ENCODE results near the gene SLC38A9. TPM values are rescaled to one million over a fixed set of nuclear protein-coding genes. Genes with fewer than 3 reads are reported as not detected.
"Not testable (repeated sequence)": the region's sequence is repeated elsewhere in the genome, so short reads cannot be mapped to it uniquely, and the experiment has no call there.

Gene SLC38A9
- total RNA-seq = 22.9 and 25.7 TPM in 2 replicates

GRCh38 chr5:55712023-55712859 is at the start of gene SLC38A9:
SLC38A9 (minus strand) TSS chr5:55712324; CDS start chr5:55697958, 14,366 bp downstream.
- intact Hi-C loops (cut with micrococcal nuclease) = loop anchor here (1.0 to 5.0 kb wide), 8 partner anchors 50 to 1460 kb away; partner anchors contain the start of genes CDC20B and GPBP1
- Mint-ChIP-seq H3K4me3 (peak within 1 kb of the TSS; percentile 99), H3K9me3 (peaks cover 7% of the 10 kb centered on the region), H3K27ac (peak within 1 kb of the TSS; percentile 91), H3K27me3 (ENCODE audit: insufficient read depth) (no peaks in the 10 kb centered on the region), H3K4me1 (ENCODE audit: low read depth) (peaks cover 39% of the 10 kb centered on the region), H3K36me3 (ENCODE audit: low read depth) (peaks cover 20% of the 10 kb centered on the region)
- peak; percentile 89 for DNase-seq (ENCODE audit: low spot score)

GRCh38 chr5:55761721-55762120 is 49.6 kb upstream of the SLC38A9 start:
- not testable (repeated sequence) for H3K36me3 Mint-ChIP-seq (ENCODE audit: low read depth); H3K27ac Mint-ChIP-seq; H3K9me3 Mint-ChIP-seq; H3K4me3 Mint-ChIP-seq; H3K27me3 Mint-ChIP-seq (ENCODE audit: insufficient read depth); DNase-seq (ENCODE audit: low spot score)
- intact Hi-C loops (cut with micrococcal nuclease) = loop anchor here (2.0 to 5.0 kb wide), 3 partner anchors 15 to 566 kb away; partner anchors contain the start of gene SLC38A9
- peaks cover 49% of the 10 kb centered on the region for H3K4me1 Mint-ChIP-seq (ENCODE audit: low read depth)

- Mint-ChIP-seq H3K4me3 (peak overlapping the region; percentile 9), H3K9me3 (peaks cover 4% of the 10 kb centered on the region), H3K27ac (peak overlapping the region; percentile 52), H3K4me1 (ENCODE audit: low read depth) (peaks cover 30% of the 10 kb centered on the region), H3K36me3 (ENCODE audit: low read depth) (peaks cover 5% of the 10 kb centered on the region), H3K27me3 (ENCODE audit: insufficient read depth) (peaks cover 3% of the 10 kb centered on the region)
- intact Hi-C loops (cut with micrococcal nuclease) = loop anchor here (2.0 kb wide), 1 partner anchor 110 kb away; no protein-coding TSS in a partner anchor
- DNase-seq (ENCODE audit: low spot score) = no peak
Observed at GRCh38 chr5:55758714-55759113, 46.6 kb upstream of the SLC38A9 start.

GRCh38 chr5:55758231-55758630 is 46.1 kb upstream of the SLC38A9 start:
- peaks cover 3% of the 10 kb centered on the region for H3K27me3 Mint-ChIP-seq (ENCODE audit: insufficient read depth)
- peaks cover 25% of the 10 kb centered on the region for H3K4me1 Mint-ChIP-seq (ENCODE audit: low read depth)
- intact Hi-C loops (cut with micrococcal nuclease) = loop anchor here (2.0 kb wide), 1 partner anchor 111 kb away; no protein-coding TSS in a partner anchor
- no peak overlapping the region for H3K27ac Mint-ChIP-seq
- peak overlapping the region; percentile 9 for H3K4me3 Mint-ChIP-seq
- peaks cover 5% of the 10 kb centered on the region for H3K36me3 Mint-ChIP-seq (ENCODE audit: low read depth)
- DNase-seq (ENCODE audit: low spot score) = no peak
- peaks cover 4% of the 10 kb centered on the region for H3K9me3 Mint-ChIP-seq

- peaks cover 2% of the 10 kb centered on the region for H3K27me3 Mint-ChIP-seq (ENCODE audit: insufficient read depth)
- no peak for DNase-seq (ENCODE audit: low spot score)
- no peak overlapping the region for H3K27ac Mint-ChIP-seq
- H3K36me3 Mint-ChIP-seq (ENCODE audit: low read depth) = peaks cover 2% of the 10 kb centered on the region
- peaks cover 12% of the 10 kb centered on the region for H3K4me1 Mint-ChIP-seq (ENCODE audit: low read depth)
- no peak overlapping the region for H3K4me3 Mint-ChIP-seq
- intact Hi-C loops (cut with micrococcal nuclease) = no loop called here
- H3K9me3 Mint-ChIP-seq = peaks cover 1% of the 10 kb centered on the region
Observed at GRCh38 chr5:55750499-55750898, 38.4 kb upstream of the SLC38A9 start.

GRCh38 chr5:55750063-55750462 is 37.9 kb upstream of the SLC38A9 start:
- no peak for DNase-seq (ENCODE audit: low spot score)
- H3K36me3 Mint-ChIP-seq (ENCODE audit: low read depth) = peaks cover 2% of the 10 kb centered on the region
- no peaks in the 10 kb centered on the region for H3K9me3 Mint-ChIP-seq
- peaks cover 12% of the 10 kb centered on the region for H3K4me1 Mint-ChIP-seq (ENCODE audit: low read depth)
- no peak overlapping the region for H3K27ac Mint-ChIP-seq
- intact Hi-C loops (cut with micrococcal nuclease) = no loop called here
- H3K4me3 Mint-ChIP-seq = no peak overlapping the region
- H3K27me3 Mint-ChIP-seq (ENCODE audit: insufficient read depth) = peaks cover 2% of the 10 kb centered on the region

- H3K36me3 Mint-ChIP-seq (ENCODE audit: low read depth) = peaks cover 2% of the 10 kb centered on the region
- H3K27ac Mint-ChIP-seq = no peak overlapping the region
- peaks cover 2% of the 10 kb centered on the region for H3K27me3 Mint-ChIP-seq (ENCODE audit: insufficient read depth)
- intact Hi-C loops (cut with micrococcal nuclease) = no loop called here
- DNase-seq (ENCODE audit: low spot score) = no peak
- no peaks in the 10 kb centered on the region for H3K9me3 Mint-ChIP-seq
- H3K4me3 Mint-ChIP-seq = no peak overlapping the region
- H3K4me1 Mint-ChIP-seq (ENCODE audit: low read depth) = peaks cover 12% of the 10 kb centered on the region
Observed at GRCh38 chr5:55749387-55749786, 37.3 kb upstream of the SLC38A9 start.

- Mint-ChIP-seq H3K4me1 (ENCODE audit: low read depth) (peaks cover 12% of the 10 kb centered on the region), H3K9me3 (no peaks in the 10 kb centered on the region), H3K4me3 (no peak overlapping the region), H3K27me3 (ENCODE audit: insufficient read depth) (peaks cover 2% of the 10 kb centered on the region), H3K27ac (no peak overlapping the region), H3K36me3 (ENCODE audit: low read depth) (peaks cover 2% of the 10 kb centered on the region)
- DNase-seq (ENCODE audit: low spot score) = no peak
- intact Hi-C loops (cut with micrococcal nuclease) = no loop called here
Observed at GRCh38 chr5:55747778-55748318, 35.7 kb upstream of the SLC38A9 start.

GRCh38 chr5:55742778-55743177 is 30.7 kb upstream of the SLC38A9 start:
- Mint-ChIP-seq H3K27me3 (ENCODE audit: insufficient read depth) (no peaks in the 10 kb centered on the region), H3K9me3 (no peaks in the 10 kb centered on the region), H3K27ac (no peak overlapping the region), H3K4me3 (no peak overlapping the region), H3K36me3 (ENCODE audit: low read depth) (peaks cover 3% of the 10 kb centered on the region), H3K4me1 (ENCODE audit: low read depth) (peaks cover 5% of the 10 kb centered on the region)
- intact Hi-C loops (cut with micrococcal nuclease) = no loop called here
- DNase-seq (ENCODE audit: low spot score) = no peak

GRCh38 chr5:55737793-55738192 is 25.7 kb upstream of the SLC38A9 start, which contains the start of gene DDX4:
DDX4 (plus strand) TSS chr5:55738061; CDS start chr5:55738964, 903 bp downstream.
- intact Hi-C loops (cut with micrococcal nuclease) = no loop called here
- no peak for DNase-seq (ENCODE audit: low spot score)

GRCh38 chr5:55734658-55735057 is 22.5 kb upstream of the SLC38A9 start:
- H3K4me1 Mint-ChIP-seq (ENCODE audit: low read depth) = no peaks in the 10 kb centered on the region
- peaks cover 8% of the 10 kb centered on the region for H3K27me3 Mint-ChIP-seq (ENCODE audit: insufficient read depth)
- no peak overlapping the region for H3K4me3 Mint-ChIP-seq
- no peaks in the 10 kb centered on the region for H3K9me3 Mint-ChIP-seq
- H3K27ac Mint-ChIP-seq = no peak overlapping the region
- DNase-seq (ENCODE audit: low spot score) = no peak
- intact Hi-C loops (cut with micrococcal nuclease) = no loop called here
- H3K36me3 Mint-ChIP-seq (ENCODE audit: low read depth) = no peaks in the 10 kb centered on the region

More at GRCh38 chr5:55737793-55738192, 25.7 kb upstream of the SLC38A9 start, which contains the start of gene DDX4:
- peaks cover 2% of the 10 kb centered on the region for H3K36me3 Mint-ChIP-seq (ENCODE audit: low read depth)
- H3K27ac Mint-ChIP-seq = no peak within 1 kb of the TSS
- no peaks in the 10 kb centered on the region for H3K9me3 Mint-ChIP-seq
- no peak within 1 kb of the TSS for H3K4me3 Mint-ChIP-seq
- H3K27me3 Mint-ChIP-seq (ENCODE audit: insufficient read depth) = peaks cover 5% of the 10 kb centered on the region
- H3K4me1 Mint-ChIP-seq (ENCODE audit: low read depth) = no peaks in the 10 kb centered on the region

GRCh38 chr5:55732585-55732984 is 20.5 kb upstream of the SLC38A9 start:
- no peaks in the 10 kb centered on the region for H3K9me3 Mint-ChIP-seq
- intact Hi-C loops (cut with micrococcal nuclease) = no loop called here
- no peak overlapping the region for H3K4me3 Mint-ChIP-seq
- no peak overlapping the region for H3K27ac Mint-ChIP-seq
- peaks cover 8% of the 10 kb centered on the region for H3K27me3 Mint-ChIP-seq (ENCODE audit: insufficient read depth)
- H3K4me1 Mint-ChIP-seq (ENCODE audit: low read depth) = no peaks in the 10 kb centered on the region
- no peak for DNase-seq (ENCODE audit: low spot score)
- no peaks in the 10 kb centered on the region for H3K36me3 Mint-ChIP-seq (ENCODE audit: low read depth)

GRCh38 chr5:55731848-55732247 is 19.7 kb upstream of the SLC38A9 start:
- H3K4me1 Mint-ChIP-seq (ENCODE audit: low read depth) = no peaks in the 10 kb centered on the region
- H3K36me3 Mint-ChIP-seq (ENCODE audit: low read depth) = no peaks in the 10 kb centered on the region
- no peak overlapping the region for H3K4me3 Mint-ChIP-seq
- DNase-seq (ENCODE audit: low spot score) = no peak
- intact Hi-C loops (cut with micrococcal nuclease) = no loop called here
- peaks cover 8% of the 10 kb centered on the region for H3K27me3 Mint-ChIP-seq (ENCODE audit: insufficient read depth)
- H3K9me3 Mint-ChIP-seq = no peaks in the 10 kb centered on the region
- H3K27ac Mint-ChIP-seq = no peak overlapping the region
